GM23338 (cell line): ENCODE results near the gene PIKFYVE.

ENCODE experiments used
- CREB1 ChIP-seq: fragments of 250-450 bp; sonication (Bioruptor Pico); IDR thresholded peaks from 2 replicates; pipeline ENCODE4 v1.5.0; 2020; ENCODE audit warnings: low read depth, mild to moderate bottlenecking, moderate library complexity
- EZH2 ChIP-seq: fragments of 200-600 bp; sonication (generic); IDR thresholded peaks from one replicate; pipeline ENCODE4 v1.8.0; 2017; ENCODE audit warnings: antibody characterized with exemption, mild to moderate bottlenecking, low read depth; ENCODE audit not compliant: unreplicated experiment
- EZH2phosphoT487 ChIP-seq: fragments of 200-600 bp; sonication (generic); IDR thresholded peaks from one replicate; pipeline ENCODE4 v1.8.1; 2018; ENCODE audit warnings: antibody characterized with exemption; ENCODE audit not compliant: unreplicated experiment
- JUNB ChIP-seq: IDR thresholded peaks from one replicate; pipeline ENCODE4 v1.6.1; 2016; ENCODE audit warnings: antibody characterized with exemption; ENCODE audit not compliant: unreplicated experiment
- POLR2AphosphoS5 ChIP-seq: IDR thresholded peaks from 2 replicates; pipeline ENCODE4 v1.6.1; 2016; ENCODE audit warnings: antibody characterized with exemption, low read depth
- STAT1 ChIP-seq: IDR thresholded peaks from one replicate; pipeline ENCODE4 v1.6.1; 2016; ENCODE audit warnings: antibody characterized with exemption; ENCODE audit not compliant: unreplicated experiment
- ZNF331 ChIP-seq: fragments of 250-450 bp; sonication (Bioruptor Pico); IDR thresholded peaks from 2 replicates; pipeline ENCODE4 v1.5.0; 2020; ENCODE audit warnings: low read depth, mild to moderate bottlenecking, moderate library complexity
- TF ChIP-seq, protein P1 (sequence below), 2 experiments: fragments of 200-600 bp in 1 of 2; sonication (generic) in 1 of 2; conservative IDR thresholded peaks; 2 replicates each; pipeline versions ENCODE4 v1.5.1 to v1.6.1; 2016 to 2017; ENCODE audit warnings: antibody characterized with exemption in 2 of 2, low read depth in 2 of 2, mild to moderate bottlenecking in 2 of 2, moderate library complexity in 1 of 2
- TF ChIP-seq, protein P2 (sequence below): IDR thresholded peaks from one replicate; pipeline ENCODE4 v1.6.1; 2018; ENCODE audit warnings: antibody characterized with exemption; ENCODE audit not compliant: unreplicated experiment

DNA sequence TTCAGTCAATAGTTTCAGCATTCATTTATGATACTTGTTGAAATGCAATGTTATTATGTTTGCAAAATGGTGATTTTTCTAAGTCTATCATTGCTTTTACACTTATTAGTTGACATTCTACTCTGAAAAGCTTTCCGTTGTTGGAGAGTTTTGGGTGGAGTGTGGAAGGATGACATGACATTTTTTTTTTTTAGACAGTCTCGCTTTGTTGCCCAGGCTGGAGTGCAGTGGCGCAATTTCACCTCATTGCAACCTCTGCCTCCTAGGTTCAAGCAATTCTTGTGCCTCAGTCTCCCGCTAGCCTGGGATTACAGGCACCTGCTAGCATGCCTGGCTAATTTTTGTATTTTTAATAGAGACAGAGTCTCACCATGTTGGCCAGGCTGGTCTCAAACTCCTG lies 29.8 kb downstream of the PIKFYVE start:
- TF ChIP-seq, protein P1, sequence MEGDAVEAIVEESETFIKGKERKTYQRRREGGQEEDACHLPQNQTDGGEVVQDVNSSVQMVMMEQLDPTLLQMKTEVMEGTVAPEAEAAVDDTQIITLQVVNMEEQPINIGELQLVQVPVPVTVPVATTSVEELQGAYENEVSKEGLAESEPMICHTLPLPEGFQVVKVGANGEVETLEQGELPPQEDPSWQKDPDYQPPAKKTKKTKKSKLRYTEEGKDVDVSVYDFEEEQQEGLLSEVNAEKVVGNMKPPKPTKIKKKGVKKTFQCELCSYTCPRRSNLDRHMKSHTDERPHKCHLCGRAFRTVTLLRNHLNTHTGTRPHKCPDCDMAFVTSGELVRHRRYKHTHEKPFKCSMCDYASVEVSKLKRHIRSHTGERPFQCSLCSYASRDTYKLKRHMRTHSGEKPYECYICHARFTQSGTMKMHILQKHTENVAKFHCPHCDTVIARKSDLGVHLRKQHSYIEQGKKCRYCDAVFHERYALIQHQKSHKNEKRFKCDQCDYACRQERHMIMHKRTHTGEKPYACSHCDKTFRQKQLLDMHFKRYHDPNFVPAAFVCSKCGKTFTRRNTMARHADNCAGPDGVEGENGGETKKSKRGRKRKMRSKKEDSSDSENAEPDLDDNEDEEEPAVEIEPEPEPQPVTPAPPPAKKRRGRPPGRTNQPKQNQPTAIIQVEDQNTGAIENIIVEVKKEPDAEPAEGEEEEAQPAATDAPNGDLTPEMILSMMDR (conservative IDR thresholded peaks at IDR 0.05; ENCODE audit: low read depth in 2 of 2): no peak
- TF ChIP-seq, protein P2, sequence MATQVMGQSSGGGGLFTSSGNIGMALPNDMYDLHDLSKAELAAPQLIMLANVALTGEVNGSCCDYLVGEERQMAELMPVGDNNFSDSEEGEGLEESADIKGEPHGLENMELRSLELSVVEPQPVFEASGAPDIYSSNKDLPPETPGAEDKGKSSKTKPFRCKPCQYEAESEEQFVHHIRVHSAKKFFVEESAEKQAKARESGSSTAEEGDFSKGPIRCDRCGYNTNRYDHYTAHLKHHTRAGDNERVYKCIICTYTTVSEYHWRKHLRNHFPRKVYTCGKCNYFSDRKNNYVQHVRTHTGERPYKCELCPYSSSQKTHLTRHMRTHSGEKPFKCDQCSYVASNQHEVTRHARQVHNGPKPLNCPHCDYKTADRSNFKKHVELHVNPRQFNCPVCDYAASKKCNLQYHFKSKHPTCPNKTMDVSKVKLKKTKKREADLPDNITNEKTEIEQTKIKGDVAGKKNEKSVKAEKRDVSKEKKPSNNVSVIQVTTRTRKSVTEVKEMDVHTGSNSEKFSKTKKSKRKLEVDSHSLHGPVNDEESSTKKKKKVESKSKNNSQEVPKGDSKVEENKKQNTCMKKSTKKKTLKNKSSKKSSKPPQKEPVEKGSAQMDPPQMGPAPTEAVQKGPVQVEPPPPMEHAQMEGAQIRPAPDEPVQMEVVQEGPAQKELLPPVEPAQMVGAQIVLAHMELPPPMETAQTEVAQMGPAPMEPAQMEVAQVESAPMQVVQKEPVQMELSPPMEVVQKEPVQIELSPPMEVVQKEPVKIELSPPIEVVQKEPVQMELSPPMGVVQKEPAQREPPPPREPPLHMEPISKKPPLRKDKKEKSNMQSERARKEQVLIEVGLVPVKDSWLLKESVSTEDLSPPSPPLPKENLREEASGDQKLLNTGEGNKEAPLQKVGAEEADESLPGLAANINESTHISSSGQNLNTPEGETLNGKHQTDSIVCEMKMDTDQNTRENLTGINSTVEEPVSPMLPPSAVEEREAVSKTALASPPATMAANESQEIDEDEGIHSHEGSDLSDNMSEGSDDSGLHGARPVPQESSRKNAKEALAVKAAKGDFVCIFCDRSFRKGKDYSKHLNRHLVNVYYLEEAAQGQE: no peak
- TF ChIP-seq JUNB: no peak
- TF ChIP-seq POLR2AphosphoS5: no peak
- no peak for TF ChIP-seq EZH2
- TF ChIP-seq EZH2phosphoT487: no peak
- TF ChIP-seq ZNF331: no peak
- no peak for TF ChIP-seq CREB1
- TF ChIP-seq STAT1: no peak
